Amygdala (tissue), 56 donors: Measurements from ENCODE around the gene SCAF8.

Experiments used
- DNase-seq, 56 donors: peaks; one replicate each; lab custom pipeline; 2025; lab: John Stamatoyannopoulos, UW

Gene SCAF8

DNA sequence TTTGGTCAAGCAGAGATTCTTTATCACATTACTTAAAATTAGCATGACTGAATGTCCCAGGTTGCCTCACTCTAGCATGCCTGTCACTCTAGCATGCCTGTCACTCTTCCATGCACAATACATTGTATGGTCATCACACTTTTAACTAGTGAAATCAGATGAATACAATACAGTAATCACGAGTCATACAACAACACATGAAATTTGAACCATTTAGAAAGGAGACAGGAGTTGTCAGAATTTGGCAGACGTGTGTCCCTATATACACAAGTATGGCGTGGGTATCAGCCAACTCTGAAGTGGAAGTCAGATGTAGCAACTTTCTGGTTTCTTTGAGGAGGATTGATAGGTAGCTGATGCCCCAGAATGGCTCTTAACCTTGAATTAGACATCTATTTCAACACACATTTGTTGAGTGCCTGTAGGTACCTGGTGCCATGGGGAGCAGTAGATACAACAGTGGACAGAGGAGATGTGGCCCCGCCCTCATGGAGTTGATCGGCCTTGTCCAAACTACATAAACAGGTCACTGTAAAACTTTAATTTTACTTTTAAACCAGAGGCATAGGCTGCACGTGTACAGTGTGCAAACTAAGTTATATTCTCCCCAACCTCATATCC, 145.8 kb downstream of the SCAF8 start:
- no peak for DNase-seq

DNA sequence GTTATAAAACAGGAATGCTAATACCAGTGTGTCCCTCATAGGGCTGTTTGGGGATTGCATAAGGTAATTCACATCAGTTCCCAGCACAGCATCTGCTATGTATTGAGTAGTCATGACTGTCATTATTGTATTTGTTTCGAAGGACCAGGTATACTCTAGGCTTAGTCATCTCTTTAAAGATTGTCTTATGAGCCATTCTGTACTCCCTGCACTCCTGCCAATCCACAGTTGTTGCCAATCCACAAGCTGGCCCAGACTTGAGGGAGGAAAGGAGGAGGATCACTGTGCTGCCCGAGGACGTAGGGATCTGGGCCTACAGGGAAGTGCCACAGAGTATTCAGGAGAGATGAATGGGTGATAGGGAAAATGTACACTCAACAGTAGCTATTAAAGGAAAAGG, 148.9 kb downstream of the SCAF8 start:
- DNase-seq: no peak
